ENCODE results near the gene MARCHF9.

DNA sequence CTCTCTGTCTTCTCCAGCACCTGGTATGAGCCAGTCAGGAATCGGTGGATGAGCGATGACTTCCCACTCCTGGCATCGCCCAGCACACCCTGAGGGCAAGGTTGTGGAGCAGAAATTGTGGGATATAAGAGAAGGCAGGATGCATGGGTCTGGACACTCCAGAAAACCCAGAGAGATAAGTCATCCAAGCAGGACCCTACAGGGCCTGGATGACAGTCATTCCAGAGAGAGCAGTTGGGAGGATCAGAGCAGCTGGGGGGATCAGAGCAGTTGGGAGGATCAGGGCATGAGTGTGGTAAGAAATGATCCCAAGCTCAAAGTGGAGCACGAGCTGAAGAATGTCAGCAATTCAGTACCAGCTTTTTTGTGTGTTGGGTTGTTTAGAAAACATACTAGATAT, 20.3 kb upstream of the MARCHF9 start:
- TF ChIP-seq, protein P1, sequence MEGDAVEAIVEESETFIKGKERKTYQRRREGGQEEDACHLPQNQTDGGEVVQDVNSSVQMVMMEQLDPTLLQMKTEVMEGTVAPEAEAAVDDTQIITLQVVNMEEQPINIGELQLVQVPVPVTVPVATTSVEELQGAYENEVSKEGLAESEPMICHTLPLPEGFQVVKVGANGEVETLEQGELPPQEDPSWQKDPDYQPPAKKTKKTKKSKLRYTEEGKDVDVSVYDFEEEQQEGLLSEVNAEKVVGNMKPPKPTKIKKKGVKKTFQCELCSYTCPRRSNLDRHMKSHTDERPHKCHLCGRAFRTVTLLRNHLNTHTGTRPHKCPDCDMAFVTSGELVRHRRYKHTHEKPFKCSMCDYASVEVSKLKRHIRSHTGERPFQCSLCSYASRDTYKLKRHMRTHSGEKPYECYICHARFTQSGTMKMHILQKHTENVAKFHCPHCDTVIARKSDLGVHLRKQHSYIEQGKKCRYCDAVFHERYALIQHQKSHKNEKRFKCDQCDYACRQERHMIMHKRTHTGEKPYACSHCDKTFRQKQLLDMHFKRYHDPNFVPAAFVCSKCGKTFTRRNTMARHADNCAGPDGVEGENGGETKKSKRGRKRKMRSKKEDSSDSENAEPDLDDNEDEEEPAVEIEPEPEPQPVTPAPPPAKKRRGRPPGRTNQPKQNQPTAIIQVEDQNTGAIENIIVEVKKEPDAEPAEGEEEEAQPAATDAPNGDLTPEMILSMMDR (IDR thresholded peaks at IDR 0.05; ENCODE audit: low read depth, low read length), result no peak
- TF ChIP-seq POLR2A (IDR thresholded peaks at IDR 0.05; ENCODE audit: extremely low read depth, insufficient read length), result no peak

All from NB4 (cell line).